ENCODE measurements around the gene LYRM1. TPM values are rescaled to one million over a fixed set of nuclear protein-coding genes. Genes with fewer than 3 reads are reported as not detected.

LYRM1 gene
- total and polyA plus RNA-seq, 10 of the 15 experiments (the other 5 are each of a cell fraction or from before 2014, with no cell fraction given), result 18.4 to 54.4 (median 38.0) TPM

DNA sequence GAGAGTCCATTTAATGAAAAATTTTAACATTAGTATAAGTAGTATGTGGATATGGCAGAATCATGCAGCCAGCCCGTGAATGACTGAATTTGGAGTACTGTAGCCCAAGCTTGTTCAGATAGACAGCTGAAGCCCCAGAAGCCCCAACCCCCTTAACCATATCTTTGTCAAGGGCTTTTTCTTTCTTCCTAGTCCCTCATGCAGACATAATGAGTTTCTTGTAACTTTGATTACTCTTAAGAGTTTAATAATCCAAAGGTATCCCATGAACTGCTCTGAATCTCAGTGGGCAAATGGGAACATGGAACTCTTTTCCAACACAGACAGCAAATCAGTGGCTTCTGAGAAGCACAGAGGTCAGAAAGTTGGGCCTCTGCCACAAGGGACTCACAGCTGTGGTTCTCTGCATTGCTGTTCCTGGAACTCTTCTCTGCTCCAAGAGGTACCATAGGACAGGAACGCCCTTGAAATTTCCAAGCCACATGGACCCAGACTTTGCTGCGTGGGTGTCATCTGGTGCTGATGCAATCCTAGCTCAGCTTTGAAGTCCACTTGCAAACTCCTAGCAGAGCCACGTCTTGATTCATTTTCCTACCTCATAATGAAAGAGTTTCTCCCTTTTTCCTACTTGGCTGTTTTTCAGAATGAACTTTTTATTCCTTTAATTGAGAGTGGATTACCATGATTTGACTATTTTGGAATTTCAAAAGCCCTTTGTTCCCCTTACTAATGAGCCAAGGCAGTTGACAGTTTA lies 18.1 kb downstream of the LYRM1 start:
- intact Hi-C loops (cut with micrococcal nuclease; ENCODE audit: unreplicated experiment) (no loop called here), in situ Hi-C loops (cut with MboI) (no loop called here)
- no TSS peak for BruUV-seq (replicated peaks)
- no peaks in the 10 kb centered on the region for H4K20me1 ChIP-seq (ENCODE audit: control insufficient read depth, insufficient read depth)
- no peaks in the 10 kb centered on the region; a peak in 1 of 4 replicates for H3K36me3 ChIP-seq (ENCODE audit: control insufficient read depth in 2 of 2, insufficient read depth in 2 of 2, low read length in 1 of 2)
- ATAC-seq, result no peak
- CTCF ChIA-PET, result no interaction called here
- H3K27ac ChIP-seq (ENCODE audit: control insufficient read depth, insufficient read depth), result no peak overlapping the region
- no peak overlapping the region for H3K4me2 ChIP-seq (ENCODE audit: control insufficient read depth, insufficient read depth)
- H3K27me3 ChIP-seq (replicated peaks in 1 of 2; ENCODE audit: control insufficient read depth in 2 of 2, insufficient read depth in 2 of 2, low read length in 1 of 2), result no peaks in the 10 kb centered on the region
- H3K9me3 ChIP-seq (replicated peaks; ENCODE audit: control insufficient read depth, insufficient read depth, low read length), result no peaks in the 10 kb centered on the region
- H3K4me3 ChIP-seq, result no peak overlapping the region
- no peaks in the 10 kb centered on the region for H3K4me1 ChIP-seq (ENCODE audit: control insufficient read depth, insufficient read depth, low read length)
- H2AFZ ChIP-seq (ENCODE audit: control insufficient read depth, low read depth, low read length), result no peak overlapping the region
- no peak overlapping the region for H3K9ac ChIP-seq (ENCODE audit: control insufficient read depth, insufficient read depth, low read length)
- RAD21 ChIA-PET (ENCODE audit: unreplicated experiment), result no interaction called here
- WGBS (ENCODE audit: insufficient coverage, insufficient replicate concordance, low lambda C conversion rate, missing lambda C conversion rate), result 95% methylated on average over 4 of the region's 4 CpGs
- FAIRE-seq, result no peak
- POLR2A ChIA-PET, result interaction anchor here (1.0 kb wide), 1 partner anchor 7 kb away, joined by 4 read pairs; no protein-coding TSS in a partner anchor
- DNase-seq (ENCODE audit: low read depth, low spot score), result no peak
- SMC1A ChIA-PET (ENCODE audit: uncharacterized antibody, unreplicated experiment), result interaction anchor here (1.1 kb wide), 2 partner anchors 10 to 18 kb away, joined by 3 read pairs; partner anchors contain the start of gene LYRM1
- H3K79me2 ChIP-seq (ENCODE audit: control insufficient read depth, insufficient read depth, low read length), result no peaks in the 10 kb centered on the region
- TF ChIP-seq BMI1 (IDR thresholded peaks at IDR 0.05; ENCODE audit: borderline replicate concordance), result no peak
- no peak for TF ChIP-seq ZNF622 (IDR thresholded peaks at IDR 0.05)
- TF ChIP-seq NR2C2 (IDR thresholded peaks at IDR 0.05; ENCODE audit: borderline replicate concordance, control insufficient read depth, insufficient read length, low read depth), result no peak
- TF ChIP-seq, protein P1, sequence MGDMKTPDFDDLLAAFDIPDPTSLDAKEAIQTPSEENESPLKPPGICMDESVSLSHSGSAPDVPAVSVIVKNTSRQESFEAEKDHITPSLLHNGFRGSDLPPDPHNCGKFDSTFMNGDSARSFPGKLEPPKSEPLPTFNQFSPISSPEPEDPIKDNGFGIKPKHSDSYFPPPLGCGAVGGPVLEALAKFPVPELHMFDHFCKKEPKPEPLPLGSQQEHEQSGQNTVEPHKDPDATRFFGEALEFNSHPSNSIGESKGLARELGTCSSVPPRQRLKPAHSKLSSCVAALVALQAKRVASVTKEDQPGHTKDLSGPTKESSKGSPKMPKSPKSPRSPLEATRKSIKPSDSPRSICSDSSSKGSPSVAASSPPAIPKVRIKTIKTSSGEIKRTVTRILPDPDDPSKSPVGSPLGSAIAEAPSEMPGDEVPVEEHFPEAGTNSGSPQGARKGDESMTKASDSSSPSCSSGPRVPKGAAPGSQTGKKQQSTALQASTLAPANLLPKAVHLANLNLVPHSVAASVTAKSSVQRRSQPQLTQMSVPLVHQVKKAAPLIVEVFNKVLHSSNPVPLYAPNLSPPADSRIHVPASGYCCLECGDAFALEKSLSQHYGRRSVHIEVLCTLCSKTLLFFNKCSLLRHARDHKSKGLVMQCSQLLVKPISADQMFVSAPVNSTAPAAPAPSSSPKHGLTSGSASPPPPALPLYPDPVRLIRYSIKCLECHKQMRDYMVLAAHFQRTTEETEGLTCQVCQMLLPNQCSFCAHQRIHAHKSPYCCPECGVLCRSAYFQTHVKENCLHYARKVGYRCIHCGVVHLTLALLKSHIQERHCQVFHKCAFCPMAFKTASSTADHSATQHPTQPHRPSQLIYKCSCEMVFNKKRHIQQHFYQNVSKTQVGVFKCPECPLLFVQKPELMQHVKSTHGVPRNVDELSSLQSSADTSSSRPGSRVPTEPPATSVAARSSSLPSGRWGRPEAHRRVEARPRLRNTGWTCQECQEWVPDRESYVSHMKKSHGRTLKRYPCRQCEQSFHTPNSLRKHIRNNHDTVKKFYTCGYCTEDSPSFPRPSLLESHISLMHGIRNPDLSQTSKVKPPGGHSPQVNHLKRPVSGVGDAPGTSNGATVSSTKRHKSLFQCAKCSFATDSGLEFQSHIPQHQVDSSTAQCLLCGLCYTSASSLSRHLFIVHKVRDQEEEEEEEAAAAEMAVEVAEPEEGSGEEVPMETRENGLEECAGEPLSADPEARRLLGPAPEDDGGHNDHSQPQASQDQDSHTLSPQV (IDR thresholded peaks at IDR 0.05), result no peak
- TF ChIP-seq IKZF2 (IDR thresholded peaks at IDR 0.05), result no peak
- TF ChIP-seq, protein P2, sequence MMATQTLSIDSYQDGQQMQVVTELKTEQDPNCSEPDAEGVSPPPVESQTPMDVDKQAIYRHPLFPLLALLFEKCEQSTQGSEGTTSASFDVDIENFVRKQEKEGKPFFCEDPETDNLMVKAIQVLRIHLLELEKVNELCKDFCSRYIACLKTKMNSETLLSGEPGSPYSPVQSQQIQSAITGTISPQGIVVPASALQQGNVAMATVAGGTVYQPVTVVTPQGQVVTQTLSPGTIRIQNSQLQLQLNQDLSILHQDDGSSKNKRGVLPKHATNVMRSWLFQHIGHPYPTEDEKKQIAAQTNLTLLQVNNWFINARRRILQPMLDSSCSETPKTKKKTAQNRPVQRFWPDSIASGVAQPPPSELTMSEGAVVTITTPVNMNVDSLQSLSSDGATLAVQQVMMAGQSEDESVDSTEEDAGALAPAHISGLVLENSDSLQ (IDR thresholded peaks at IDR 0.05), result no peak
- TF ChIP-seq, protein P3, sequence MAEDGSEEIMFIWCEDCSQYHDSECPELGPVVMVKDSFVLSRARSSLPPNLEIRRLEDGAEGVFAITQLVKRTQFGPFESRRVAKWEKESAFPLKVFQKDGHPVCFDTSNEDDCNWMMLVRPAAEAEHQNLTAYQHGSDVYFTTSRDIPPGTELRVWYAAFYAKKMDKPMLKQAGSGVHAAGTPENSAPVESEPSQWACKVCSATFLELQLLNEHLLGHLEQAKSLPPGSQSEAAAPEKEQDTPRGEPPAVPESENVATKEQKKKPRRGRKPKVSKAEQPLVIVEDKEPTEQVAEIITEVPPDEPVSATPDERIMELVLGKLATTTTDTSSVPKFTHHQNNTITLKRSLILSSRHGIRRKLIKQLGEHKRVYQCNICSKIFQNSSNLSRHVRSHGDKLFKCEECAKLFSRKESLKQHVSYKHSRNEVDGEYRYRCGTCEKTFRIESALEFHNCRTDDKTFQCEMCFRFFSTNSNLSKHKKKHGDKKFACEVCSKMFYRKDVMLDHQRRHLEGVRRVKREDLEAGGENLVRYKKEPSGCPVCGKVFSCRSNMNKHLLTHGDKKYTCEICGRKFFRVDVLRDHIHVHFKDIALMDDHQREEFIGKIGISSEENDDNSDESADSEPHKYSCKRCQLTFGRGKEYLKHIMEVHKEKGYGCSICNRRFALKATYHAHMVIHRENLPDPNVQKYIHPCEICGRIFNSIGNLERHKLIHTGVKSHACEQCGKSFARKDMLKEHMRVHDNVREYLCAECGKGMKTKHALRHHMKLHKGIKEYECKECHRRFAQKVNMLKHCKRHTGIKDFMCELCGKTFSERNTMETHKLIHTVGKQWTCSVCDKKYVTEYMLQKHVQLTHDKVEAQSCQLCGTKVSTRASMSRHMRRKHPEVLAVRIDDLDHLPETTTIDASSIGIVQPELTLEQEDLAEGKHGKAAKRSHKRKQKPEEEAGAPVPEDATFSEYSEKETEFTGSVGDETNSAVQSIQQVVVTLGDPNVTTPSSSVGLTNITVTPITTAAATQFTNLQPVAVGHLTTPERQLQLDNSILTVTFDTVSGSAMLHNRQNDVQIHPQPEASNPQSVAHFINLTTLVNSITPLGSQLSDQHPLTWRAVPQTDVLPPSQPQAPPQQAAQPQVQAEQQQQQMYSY (CRISPR knock-in tag; IDR thresholded peaks at IDR 0.05), result no peak
- TF ChIP-seq RCOR1 (conservative IDR thresholded peaks at IDR 0.05; ENCODE audit: low read depth, low read length), result no peak
- TF ChIP-seq NFYA (IDR thresholded peaks at IDR 0.05; ENCODE audit: borderline replicate concordance, low read depth, low read length), result no peak
- no peak for TF ChIP-seq MEF2B (IDR thresholded peaks at IDR 0.05; ENCODE audit: partially characterized antibody, poor library complexity, severe bottlenecking)
- no peak for TF ChIP-seq FOS (IDR thresholded peaks at IDR 0.05; ENCODE audit: borderline replicate concordance, extremely low read depth, insufficient read length)
- TF ChIP-seq CBFB (IDR thresholded peaks at IDR 0.05; ENCODE audit: low read depth), result no peak
- TF ChIP-seq MTA2 (IDR thresholded peaks at IDR 0.05; ENCODE audit: low read depth), result no peak
- TF ChIP-seq KLF5 (IDR thresholded peaks at IDR 0.05; ENCODE audit: partially characterized antibody), result no peak
- no peak for TF ChIP-seq ZNF274 (IDR thresholded peaks at IDR 0.05; ENCODE audit: insufficient read depth, insufficient read length)

All from GM12878 (cell line).